22Rv1 (cell line): ENCODE measurements around the gene COL28A1.

Source experiments
- ZFX ChIP-seq: fragments of 450-650 bp; IDR thresholded peaks from 2 replicates; pipeline ENCODE4 v1.6.1; 2017; ENCODE audit warnings: antibody characterized with exemption, borderline replicate concordance
- TF ChIP-seq, protein P1 (sequence below): fragments of 450-650 bp; IDR thresholded peaks from 2 replicates; pipeline ENCODE4 v1.5.1; 2017; ENCODE audit warnings: mild to moderate bottlenecking

DNA sequence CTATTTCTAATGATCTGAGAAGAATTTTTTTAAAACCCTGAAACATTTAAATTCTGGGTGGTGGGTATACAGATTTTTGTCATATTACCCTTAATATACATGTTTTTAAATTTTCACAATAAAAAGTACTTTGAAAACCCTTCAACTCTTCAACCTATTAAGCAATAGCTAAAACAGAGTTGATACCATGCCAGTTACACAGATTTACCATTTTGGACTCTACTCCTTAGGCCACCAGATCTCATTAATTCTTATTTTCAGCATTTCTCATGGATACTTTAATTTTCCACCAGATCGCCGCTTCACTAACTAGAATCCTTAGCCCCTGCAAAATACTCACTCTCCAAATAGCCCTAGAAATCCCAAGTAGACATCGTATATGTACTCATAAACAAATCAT lies 12.7 kb upstream of the COL28A1 start:
- TF ChIP-seq, protein P1, sequence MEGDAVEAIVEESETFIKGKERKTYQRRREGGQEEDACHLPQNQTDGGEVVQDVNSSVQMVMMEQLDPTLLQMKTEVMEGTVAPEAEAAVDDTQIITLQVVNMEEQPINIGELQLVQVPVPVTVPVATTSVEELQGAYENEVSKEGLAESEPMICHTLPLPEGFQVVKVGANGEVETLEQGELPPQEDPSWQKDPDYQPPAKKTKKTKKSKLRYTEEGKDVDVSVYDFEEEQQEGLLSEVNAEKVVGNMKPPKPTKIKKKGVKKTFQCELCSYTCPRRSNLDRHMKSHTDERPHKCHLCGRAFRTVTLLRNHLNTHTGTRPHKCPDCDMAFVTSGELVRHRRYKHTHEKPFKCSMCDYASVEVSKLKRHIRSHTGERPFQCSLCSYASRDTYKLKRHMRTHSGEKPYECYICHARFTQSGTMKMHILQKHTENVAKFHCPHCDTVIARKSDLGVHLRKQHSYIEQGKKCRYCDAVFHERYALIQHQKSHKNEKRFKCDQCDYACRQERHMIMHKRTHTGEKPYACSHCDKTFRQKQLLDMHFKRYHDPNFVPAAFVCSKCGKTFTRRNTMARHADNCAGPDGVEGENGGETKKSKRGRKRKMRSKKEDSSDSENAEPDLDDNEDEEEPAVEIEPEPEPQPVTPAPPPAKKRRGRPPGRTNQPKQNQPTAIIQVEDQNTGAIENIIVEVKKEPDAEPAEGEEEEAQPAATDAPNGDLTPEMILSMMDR: no peak
- no peak for TF ChIP-seq ZFX
